Body of pancreas (tissue), 4 donors: ENCODE results near the gene TBC1D16.

Experiments
- POLR2A ChIP-seq, 3 donors: fragments of 450-650 bp; IDR thresholded peaks; one replicate each; pipeline ENCODE4 v1.6.1; 2016; ENCODE audit warnings: antibody characterized with exemption in 3 of 3, mild to moderate bottlenecking in 2 of 3
- TF ChIP-seq, protein P1 (sequence below), 7 experiments: fragments of 450-650 bp in 4 of 7; fragments of 200-600 bp in 3 of 7; sonication (generic) in 3 of 7; IDR thresholded peaks; one replicate each; pipeline ENCODE4 v1.5.1; 2016 to 2019; ENCODE audit warnings: antibody characterized with exemption in 7 of 7

DNA sequence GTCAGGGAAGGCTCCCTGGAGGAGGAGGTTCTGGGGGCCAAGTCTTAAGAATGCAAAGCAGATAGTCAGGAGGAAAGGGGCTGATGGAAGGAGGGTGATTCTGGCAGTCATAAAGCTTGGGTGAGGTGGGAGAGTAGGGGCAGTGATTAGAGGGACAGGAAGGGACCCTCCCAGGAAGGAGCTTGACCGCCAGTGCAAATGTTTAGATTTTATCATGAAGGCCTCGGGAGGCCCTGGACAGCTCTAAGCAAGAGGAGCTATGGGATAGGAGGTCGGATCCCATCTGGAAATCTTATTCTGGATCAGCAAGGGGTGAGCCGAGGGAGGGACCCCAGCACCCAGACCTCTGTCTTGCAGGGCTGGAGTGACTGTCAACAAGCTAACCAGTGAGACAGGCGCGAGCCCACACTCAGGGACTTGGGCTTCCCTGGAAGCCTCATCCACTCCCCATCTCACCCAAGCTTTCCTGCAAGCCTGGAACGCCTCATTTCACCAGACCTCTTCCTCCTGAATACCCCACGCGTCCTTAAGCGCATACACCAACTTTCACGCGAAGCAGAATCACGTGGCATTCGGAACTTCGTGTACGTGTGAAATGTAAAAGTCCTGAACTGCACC is 144.4 kb downstream of the TBC1D16 start:
- TF ChIP-seq, protein P1, sequence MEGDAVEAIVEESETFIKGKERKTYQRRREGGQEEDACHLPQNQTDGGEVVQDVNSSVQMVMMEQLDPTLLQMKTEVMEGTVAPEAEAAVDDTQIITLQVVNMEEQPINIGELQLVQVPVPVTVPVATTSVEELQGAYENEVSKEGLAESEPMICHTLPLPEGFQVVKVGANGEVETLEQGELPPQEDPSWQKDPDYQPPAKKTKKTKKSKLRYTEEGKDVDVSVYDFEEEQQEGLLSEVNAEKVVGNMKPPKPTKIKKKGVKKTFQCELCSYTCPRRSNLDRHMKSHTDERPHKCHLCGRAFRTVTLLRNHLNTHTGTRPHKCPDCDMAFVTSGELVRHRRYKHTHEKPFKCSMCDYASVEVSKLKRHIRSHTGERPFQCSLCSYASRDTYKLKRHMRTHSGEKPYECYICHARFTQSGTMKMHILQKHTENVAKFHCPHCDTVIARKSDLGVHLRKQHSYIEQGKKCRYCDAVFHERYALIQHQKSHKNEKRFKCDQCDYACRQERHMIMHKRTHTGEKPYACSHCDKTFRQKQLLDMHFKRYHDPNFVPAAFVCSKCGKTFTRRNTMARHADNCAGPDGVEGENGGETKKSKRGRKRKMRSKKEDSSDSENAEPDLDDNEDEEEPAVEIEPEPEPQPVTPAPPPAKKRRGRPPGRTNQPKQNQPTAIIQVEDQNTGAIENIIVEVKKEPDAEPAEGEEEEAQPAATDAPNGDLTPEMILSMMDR (IDR thresholded peaks at IDR 0.05), result no peak
- TF ChIP-seq POLR2A (IDR thresholded peaks at IDR 0.05), result no peak
